IMR-90 (cell line): ENCODE data around the gene SRPRB. TPM values are rescaled to one million over a fixed set of nuclear protein-coding genes. Genes with fewer than 3 reads are reported as not detected.

ENCODE experiments used
- ATAC-seq: fragments of 200-7000 bp; cut with Tn5 transposase; 2 replicates; pipeline ENCODE4 v1.9.1; 2020; ENCODE audit warnings: low read depth, mild to moderate bottlenecking, moderate library complexity
- BruUV-seq: library from RNA; stranded (reverse); fragments of 400-500 nt; replicated peaks from 2 replicates; lab custom pipeline; 2021; lab: Mats Ljungman, UMichigan
- CTCF ChIA-PET: fragments of 300-600 bp; formaldehyde crosslinking; extraction: SDS; loops from one replicate; lab custom pipeline; 2021; ENCODE audit warnings: antibody characterized with exemption; lab: Yijun Ruan, JAX
- POLR2A ChIA-PET: fragments of 300-600 bp; sonication (Branson Sonifier 250); formaldehyde crosslinking; loops from one replicate; lab custom pipeline; 2022; ENCODE audit warnings: antibody characterized with exemption; ENCODE audit not compliant: unreplicated experiment; lab: Charles Lee
- DNase-seq: peaks from one replicate; pipeline ENCODE4 v3.0.0; 2013
- H2AFZ ChIP-seq: replicated peaks from 2 replicates; pipeline ENCODE3; 2013; ENCODE audit warnings: low read length, mild to moderate bottlenecking; ENCODE audit not compliant: poor library complexity
- H2AK5ac ChIP-seq: 2 replicates; pipeline ENCODE4 v1.6.1; 2013; ENCODE audit warnings: low read depth, low read length, inconsistent platforms
- H2AK9ac ChIP-seq: replicated peaks from 2 replicates; pipeline ENCODE3; 2013; ENCODE audit warnings: mild to moderate bottlenecking, low read depth, low read length, moderate library complexity; ENCODE audit not compliant: poor library complexity
- H2BK120ac ChIP-seq: 2 replicates; pipeline ENCODE4 v1.6.1; 2013; ENCODE audit warnings: low read depth, low read length, inconsistent platforms
- H2BK15ac ChIP-seq: 3 replicates; pipeline ENCODE4 v1.6.1; 2013; ENCODE audit warnings: low read depth, low read length, inconsistent platforms
- H2BK20ac ChIP-seq: 2 replicates; pipeline ENCODE4 v1.6.1; 2013; ENCODE audit warnings: low read depth, mild to moderate bottlenecking, inconsistent platforms, low read length, moderate library complexity
- H2BK5ac ChIP-seq: 2 replicates; pipeline ENCODE4 v1.6.1; 2013; ENCODE audit warnings: mild to moderate bottlenecking, low read depth, low read length, inconsistent platforms; ENCODE audit not compliant: poor library complexity, severe bottlenecking
- H3K14ac ChIP-seq: replicated peaks from 2 replicates; pipeline ENCODE4 v1.6.1; 2013; ENCODE audit warnings: low read depth, low read length, inconsistent platforms
- H3K18ac ChIP-seq: 2 replicates; pipeline ENCODE4 v1.6.1; 2013; ENCODE audit warnings: low read depth, low read length, control low read depth
- H3K23ac ChIP-seq: 2 replicates; pipeline ENCODE4 v1.6.1; 2013; ENCODE audit warnings: low read depth, low read length, inconsistent platforms
- H3K27ac ChIP-seq: 2 replicates; pipeline ENCODE4 v1.5.1; 2013; ENCODE audit warnings: mild to moderate bottlenecking, control low read depth, low read length; ENCODE audit not compliant: insufficient read depth
- H3K27me3 ChIP-seq: 2 replicates; pipeline ENCODE4 v1.6.1; 2013; ENCODE audit warnings: low read length; ENCODE audit not compliant: control insufficient read depth, insufficient read depth
- H3K36me3 ChIP-seq: 2 replicates; pipeline ENCODE4 v1.6.1; 2013; ENCODE audit warnings: low read length, mixed read lengths; ENCODE audit not compliant: control insufficient read depth, insufficient read depth
- H3K4ac ChIP-seq: 2 replicates; pipeline ENCODE4 v1.6.1; 2013; ENCODE audit warnings: low read depth, low read length, inconsistent platforms
- H3K4me1 ChIP-seq: 2 replicates; pipeline ENCODE4 v1.6.1; 2013; ENCODE audit warnings: low read length, mixed read lengths; ENCODE audit not compliant: control insufficient read depth, insufficient read depth
- H3K4me2 ChIP-seq: 2 replicates; pipeline ENCODE4 v1.6.1; 2013; ENCODE audit warnings: low read depth, mild to moderate bottlenecking, control low read depth, low read length, moderate library complexity
- H3K4me3 ChIP-seq: 2 replicates; pipeline ENCODE4 v1.5.1; 2013; ENCODE audit warnings: low read depth, mild to moderate bottlenecking, control low read depth, low read length, moderate library complexity; ENCODE audit not compliant: insufficient read depth
- H3K56ac ChIP-seq: 2 replicates; pipeline ENCODE4 v1.6.1; 2013; ENCODE audit warnings: low read length, inconsistent platforms; ENCODE audit not compliant: insufficient read depth; ENCODE audit errors: extremely low read depth
- H3K79me1 ChIP-seq, 2 experiments: 2 replicates each; pipeline ENCODE4 v1.6.1; 2013; ENCODE audit warnings: low read length in 2 of 2, inconsistent platforms in 1 of 2, low read depth in 1 of 2
- H3K9ac ChIP-seq: 2 replicates; pipeline ENCODE4 v1.6.1; 2013; ENCODE audit warnings: low read depth, low read length, control low read depth
- H3K9me1 ChIP-seq: 2 replicates; pipeline ENCODE4 v1.6.1; 2013; ENCODE audit warnings: low read length, inconsistent platforms; ENCODE audit not compliant: insufficient read depth
- H3K9me3 ChIP-seq: 2 replicates; pipeline ENCODE4 v1.6.1; 2013; ENCODE audit warnings: low read length; ENCODE audit not compliant: control insufficient read depth, insufficient read depth
- H4K20me1 ChIP-seq: 2 replicates; pipeline ENCODE4 v1.6.1; 2013; ENCODE audit warnings: low read length, inconsistent platforms; ENCODE audit not compliant: insufficient read depth
- H4K5ac ChIP-seq: 2 replicates; pipeline ENCODE4 v1.6.1; 2013; ENCODE audit warnings: mild to moderate bottlenecking, low read depth, low read length, control low read depth
- H4K8ac ChIP-seq, 2 experiments: 2 replicates each; pipeline ENCODE4 v1.6.1; 2013; ENCODE audit warnings: low read depth in 2 of 2, low read length in 2 of 2, control low read depth in 1 of 2, inconsistent platforms in 1 of 2
- H4K91ac ChIP-seq: 2 replicates; pipeline ENCODE4 v1.6.1; 2013; ENCODE audit warnings: low read depth, low read length, inconsistent platforms; ENCODE audit not compliant: insufficient read depth
- CEBPB ChIP-seq: IDR thresholded peaks from 2 replicates; pipeline ENCODE4 v1.6.1; 2012; ENCODE audit warnings: low read depth, low read length, improper control_type of control experiment
- CHD1 ChIP-seq: IDR thresholded peaks from 2 replicates; pipeline ENCODE4 v1.6.1; 2012; ENCODE audit warnings: low read depth, low read length, improper control_type of control experiment
- CTCF ChIP-seq: conservative IDR thresholded peaks from 2 replicates; pipeline ENCODE4 v1.5.1; 2012; ENCODE audit warnings: mild to moderate bottlenecking, low read depth, low read length, improper control_type of control experiment
- ELK1 ChIP-seq: fragments of 150-350 bp; IDR thresholded peaks from 2 replicates; pipeline ENCODE4 v1.6.1; 2016; ENCODE audit warnings: low read depth, mild to moderate bottlenecking, low read length, moderate library complexity, borderline replicate concordance
- FOS ChIP-seq: fragments of 150-350 bp; IDR thresholded peaks from 2 replicates; pipeline ENCODE4 v1.6.1; 2016; ENCODE audit warnings: low read depth, low read length
- POLR2A ChIP-seq: IDR thresholded peaks from 2 replicates; pipeline ENCODE4 v1.6.1; 2012; ENCODE audit warnings: mild to moderate bottlenecking, low read depth, low read length
- RCOR1 ChIP-seq: IDR thresholded peaks from 2 replicates; pipeline ENCODE4 v1.6.1; 2012; ENCODE audit warnings: mild to moderate bottlenecking, low read length, improper control_type of control experiment; ENCODE audit not compliant: insufficient replicate concordance
- SMC3 ChIP-seq: fragments of 150-350 bp; IDR thresholded peaks from 2 replicates; pipeline ENCODE4 v1.6.1; 2016; ENCODE audit warnings: low read depth, mild to moderate bottlenecking, antibody characterized with exemption, low read length, moderate library complexity
- USF2 ChIP-seq: fragments of 150-350 bp; IDR thresholded peaks from 2 replicates; pipeline ENCODE4 v1.6.1; 2017; ENCODE audit warnings: mild to moderate bottlenecking, antibody characterized with exemption, low read length, low read depth
- WGBS, 2 experiments: methylation state at CpG; one replicate each; pipeline versions ENCODE4 v1.1.5 to v1.1.7; 2013; ENCODE audit warnings: missing lambda C conversion rate in 2 of 2; ENCODE audit not compliant: insufficient read length in 1 of 2; ENCODE audit errors: extremely low coverage in 2 of 2; 5-methylcytosine and 5-hydroxymethylcytosine counted together
- dilution Hi-C: fragments of 300-500 bp; cut with HindIII; formaldehyde crosslinking; loops from one replicate; pipeline ENCODE4 v1.14.3; 2018; ENCODE audit warnings: low sequenced_read_pairs; ENCODE audit not compliant: unreplicated experiment
- in situ Hi-C: fragments of 300-500 bp; cut with MboI; formaldehyde crosslinking; loops from 3 replicates; pipeline ENCODE4 v1.14.3; 2019; ENCODE audit warnings: low sequenced_read_pairs, inconsistent platforms, mixed read lengths
- intact Hi-C: fragments of 100-400 bp; cut with micrococcal nuclease; formaldehyde crosslinking; loops from 2 replicates; pipeline ENCODE4 v1.10.0; 2022
- polyA plus RNA-seq, 3 experiments: library from polyadenylated mRNA; depleted of rRNA; stranded (reverse); fragments of >200 nt; gene quantifications; 2 replicates each; pipeline ENCODE4 v1.2.3, GENCODE V29; 2012; ENCODE audit warnings: low replicate concordance in 1 of 3
- total RNA-seq: library from RNA; depleted of rRNA; stranded (reverse); fragments of >200 nt; gene quantifications from 2 replicates; pipeline ENCODE4 v1.2.3, GENCODE V29; 2012

Gene SRPRB
- total and polyA plus RNA-seq, 2 of the 4 experiments (the other 2 are of a cell fraction) = 28.8 to 131 TPM

- Histone ChIP-seq H3K79me1 (peaks cover 12 to 13% of the 10 kb centered on the region in 2 experiments; a peak in 3 of 4 replicates), H3K27ac (no peak overlapping the region), H3K9me3 (no peaks in the 10 kb centered on the region), H3K9ac (no peak overlapping the region), H4K8ac (no peak overlapping the region), H2AK9ac (no peak overlapping the region), H4K91ac (no peak overlapping the region), H2AK5ac (no peak overlapping the region), H2BK20ac (no peak overlapping the region), H4K20me1 (no peaks in the 10 kb centered on the region), H3K4me3 (no peak overlapping the region), H3K56ac (no peak overlapping the region), H2BK15ac (no peak overlapping the region), H3K23ac (no peak overlapping the region), H3K18ac (no peak overlapping the region), H3K9me1 (no peaks in the 10 kb centered on the region; the same call in 1 of the 2 replicates), H3K27me3 (no peaks in the 10 kb centered on the region), H2AFZ (no peak overlapping the region), H3K4ac (no peak overlapping the region), H2BK5ac (no peak overlapping the region), H3K4me1 (no peaks in the 10 kb centered on the region), H2BK120ac (no peak overlapping the region), H4K5ac (no peak overlapping the region), H3K4me2 (no peak overlapping the region), H3K14ac (no peak overlapping the region), H3K36me3 (peaks cover 19% of the 10 kb centered on the region)
- intact Hi-C loops = loop anchor here (10.0 kb wide), 1 partner anchor 382 kb away; no protein-coding TSS in a partner anchor
- no TSS peak for BruUV-seq
- ChIA-PET POLR2A (no interaction called here), CTCF (interaction anchor here (0.6 kb wide), 1 partner anchor 474 kb away, joined by 3 read pairs; no protein-coding TSS in a partner anchor)
- DNase-seq (peak; percentile 40), ATAC-seq (peak; percentile 54)
- 100% methylated on average over 1 of the region's 1 CpG; no CpG with 5 or more reads in 1 of the 2 experiments for WGBS, 2 experiments
- in situ Hi-C loops = loop anchor here (10.0 to 25.0 kb wide), 3 partner anchors 112 to 674 kb away; partner anchors contain the start of genes ANAPC13 and CEP63
- TF ChIP-seq SMC3 (no peak), ELK1 (no peak), USF2 (no peak), CHD1 (no peak), RCOR1 (no peak), POLR2A (no peak), CTCF (no peak), CEBPB (no peak), FOS (no peak)
- dilution Hi-C loops = no loop called here
These were observed 7.3 kb downstream of the SRPRB start for GRCh38 chr3:133812872-133813271.
